CD14-positive monocyte (primary cell): ENCODE measurements around the gene MED29. TPM values are rescaled to one million over a fixed set of nuclear protein-coding genes. Genes with fewer than 3 reads are reported as not detected.
A peak's percentile ranks its signal among the peaks of the same experiment; 100 is the strongest.

Experiments
- DNase-seq, 3 donors: peaks; one replicate each; pipeline ENCODE4 v3.0.0-alpha.2; 2011 to 2022
- H2AFZ ChIP-seq: 2 replicates; pipeline ENCODE4 v1.6.0; 2012; ENCODE audit warnings: mild to moderate bottlenecking, low read depth, low read length, inconsistent platforms; ENCODE audit not compliant: insufficient read depth, poor library complexity, severe bottlenecking
- H3K27ac ChIP-seq, 2 donors: 1 replicate in 1 of 2; 2 replicates in 1 of 2; pipeline ENCODE4 v1.5.1; 2012 to 2013; ENCODE audit warnings: low read length in 2 of 2, control low read depth in 1 of 2, inconsistent platforms in 1 of 2, low read depth in 1 of 2, mild to moderate bottlenecking in 1 of 2
- H3K27me3 ChIP-seq, 2 donors: one replicate each; pipeline versions ENCODE4 v1.6.0 to v1.6.1; 2011 to 2013; ENCODE audit warnings: low read length in 2 of 2; ENCODE audit not compliant: control insufficient read depth in 2 of 2, insufficient read depth in 2 of 2
- H3K36me3 ChIP-seq, 2 donors: replicated peaks in 1 of 2; 1 replicate in 1 of 2; 2 replicates in 1 of 2; pipeline versions ENCODE4 v1.5.1 to v1.6.1; 2012 to 2013; ENCODE audit warnings: low read length in 2 of 2, control low read depth in 1 of 2, inconsistent platforms in 1 of 2, mild to moderate bottlenecking in 1 of 2; ENCODE audit not compliant: insufficient read depth in 2 of 2, control insufficient read depth in 1 of 2
- H3K4me1 ChIP-seq, 2 donors: 1 replicate in 1 of 2; 2 replicates in 1 of 2; pipeline versions ENCODE4 v1.5.1 to v1.6.1; 2012 to 2013; ENCODE audit warnings: low read length in 2 of 2, control low read depth in 1 of 2, inconsistent platforms in 1 of 2, mild to moderate bottlenecking in 1 of 2, moderate library complexity in 1 of 2; ENCODE audit not compliant: insufficient read depth in 2 of 2, control insufficient read depth in 1 of 2
- H3K4me2 ChIP-seq: replicated peaks from 2 replicates; pipeline ENCODE3; 2012; ENCODE audit warnings: low read length, moderate library complexity, mild to moderate bottlenecking; ENCODE audit not compliant: poor library complexity, severe bottlenecking; ENCODE audit errors: extremely low read depth
- H3K4me3 ChIP-seq, 3 experiments: fragments of 200-600 bp in 1 of 3; sonication (generic) in 1 of 3; replicated peaks in 1 of 3; 1 replicate in 2 of 3; 2 replicates in 1 of 3; pipeline ENCODE4 v1.5.1; 2011 to 2013; ENCODE audit warnings: low read length in 3 of 3, mild to moderate bottlenecking in 3 of 3, control low read depth in 2 of 3, low read depth in 2 of 3, inconsistent platforms in 1 of 3, moderate library complexity in 1 of 3
- H3K79me2 ChIP-seq: 2 replicates; pipeline ENCODE4 v1.6.0; 2012; ENCODE audit warnings: mild to moderate bottlenecking, control low read depth, inconsistent platforms, low read length, moderate library complexity; ENCODE audit not compliant: insufficient read depth
- H3K9ac ChIP-seq: 2 replicates; pipeline ENCODE4 v1.6.0; 2017; ENCODE audit warnings: low read length, mild to moderate bottlenecking; ENCODE audit not compliant: insufficient read depth, poor library complexity, severe bottlenecking
- H3K9me3 ChIP-seq, 2 donors: replicated peaks in 1 of 2; 1 replicate in 1 of 2; 2 replicates in 1 of 2; pipeline versions ENCODE4 v1.5.1 to v1.6.1; 2012 to 2013; ENCODE audit warnings: low read length in 2 of 2, control low read depth in 1 of 2; ENCODE audit not compliant: control insufficient read depth in 1 of 2, insufficient read depth in 1 of 2
- H4K20me1 ChIP-seq: 2 replicates; pipeline ENCODE4 v1.6.0; 2012; ENCODE audit warnings: mild to moderate bottlenecking, low read length, control low read depth, moderate library complexity; ENCODE audit not compliant: insufficient read depth
- H3K27ac Mint-ChIP-seq, 7 donors: one replicate each; pipeline ENCODE4 v1.8.0; 2020; ENCODE audit warnings: mild to moderate bottlenecking in 7 of 7, mixed read lengths in 7 of 7, moderate library complexity in 6 of 7, inconsistent platforms in 2 of 7
- H3K27me3 Mint-ChIP-seq, 3 donors: one replicate each; pipeline ENCODE4 v1.8.0; 2021 to 2022; ENCODE audit warnings: low read depth in 3 of 3, mild to moderate bottlenecking in 3 of 3, mixed read lengths in 3 of 3, moderate library complexity in 3 of 3, inconsistent platforms in 1 of 3
- H3K36me3 Mint-ChIP-seq, 2 donors: one replicate each; pipeline ENCODE4 v1.8.0; 2020; ENCODE audit warnings: mixed read lengths in 2 of 2, inconsistent platforms in 1 of 2, mild to moderate bottlenecking in 1 of 2
- H3K4me1 Mint-ChIP-seq: one replicate; pipeline ENCODE4 v1.8.0; 2020; ENCODE audit warnings: mild to moderate bottlenecking, mixed read lengths
- H3K4me3 Mint-ChIP-seq, 2 donors: one replicate each; pipeline ENCODE4 v1.8.0; 2020; ENCODE audit warnings: mild to moderate bottlenecking in 2 of 2, mixed read lengths in 2 of 2, moderate library complexity in 1 of 2
- H3K9me3 Mint-ChIP-seq, 7 donors: one replicate each; pipeline ENCODE4 v1.8.0; 2020 to 2022; ENCODE audit warnings: mixed read lengths in 7 of 7, mild to moderate bottlenecking in 6 of 7, moderate library complexity in 6 of 7, inconsistent platforms in 2 of 7
- WGBS: methylation state at CpG from one replicate; pipeline ENCODE4 v1.1.5; 2013; ENCODE audit warnings: missing lambda C conversion rate; ENCODE audit not compliant: insufficient coverage; 5-methylcytosine and 5-hydroxymethylcytosine counted together
- intact Hi-C, 2 donors: fragments of 100-400 bp; cut with micrococcal nuclease; formaldehyde crosslinking; loops; one replicate each; pipeline versions ENCODE4 v1.15.0 to v1.15.1; 2023
- polyA plus RNA-seq, 3 donors: library from polyadenylated mRNA; depleted of rRNA in 1 of 3; unstranded in 2 of 3; stranded (reverse) in 1 of 3; fragments of 300-500 nt in 2 of 3; fragments of >200 nt in 1 of 3; fragmentation: Illumina TruSeq in 2 of 3; gene quantifications; 1 replicate in 2 of 3; 2 replicates in 1 of 3; pipeline ENCODE4 v1.2.3, GENCODE V29; 2012 to 2021
- TF ChIP-seq, protein P1 (sequence below): fragments of 200-600 bp; IDR thresholded peaks from one replicate; pipeline ENCODE4 v1.8.0; 2022; ENCODE audit warnings: antibody characterized with exemption, mild to moderate bottlenecking

MED29 gene
- polyA plus RNA-seq, 3 donors = 35.8 to 38.2 (median 37.0) TPM

DNA sequence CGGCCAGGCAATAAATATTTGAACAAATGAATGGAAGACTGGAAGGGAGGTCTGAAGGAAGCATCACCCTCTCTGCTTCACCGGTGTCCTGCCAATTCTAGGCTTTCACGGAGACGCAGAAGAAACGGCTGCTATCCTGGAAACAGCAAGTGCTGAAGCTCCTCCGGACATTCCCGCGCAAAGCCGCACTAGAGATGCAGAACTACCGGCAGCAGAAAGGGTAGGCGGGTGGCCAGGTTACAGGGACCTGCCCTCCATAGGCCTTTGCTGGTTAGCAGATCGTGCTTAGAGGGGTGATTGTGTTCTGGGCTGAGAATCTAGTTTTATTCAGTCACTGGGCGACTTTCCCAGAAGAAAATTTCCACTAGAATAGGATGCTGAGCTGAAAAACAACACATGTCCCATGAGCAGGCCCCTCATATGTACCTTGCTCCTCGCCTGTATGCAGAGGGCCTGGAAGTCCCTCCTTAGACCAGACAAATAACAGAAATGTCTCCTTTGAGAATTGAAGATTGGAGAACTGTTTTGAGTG lies 11.2 kb upstream of the MED29 start:
- DNase-seq = no peak
- peaks cover 89 to 100% of the 10 kb centered on the region in 2 donors for H3K36me3 ChIP-seq
- no peak overlapping the region for H3K4me3 ChIP-seq
- Mint-ChIP-seq H3K4me3 (no peak overlapping the region), H3K4me1 (no peaks in the 10 kb centered on the region), H3K9me3 (no peaks in the 10 kb centered on the region), H3K27me3 (peaks cover 0 to 1% (median 0%) of the 10 kb centered on the region in 3 donors), H3K27ac (peak overlapping the region in 1 of 7 donors; percentile 67), H3K36me3 (peaks cover 92 to 94% of the 10 kb centered on the region in 2 donors)
- WGBS = 96% methylated on average over 10 of the region's 14 CpGs
- no peak overlapping the region for H3K27ac ChIP-seq
- no peaks in the 10 kb centered on the region for H4K20me1 ChIP-seq
- no peaks in the 10 kb centered on the region for H3K4me1 ChIP-seq
- H3K4me2 ChIP-seq = no peak overlapping the region
- H3K9ac ChIP-seq = no peak overlapping the region
- no peak overlapping the region for H2AFZ ChIP-seq
- TF ChIP-seq, protein P1, sequence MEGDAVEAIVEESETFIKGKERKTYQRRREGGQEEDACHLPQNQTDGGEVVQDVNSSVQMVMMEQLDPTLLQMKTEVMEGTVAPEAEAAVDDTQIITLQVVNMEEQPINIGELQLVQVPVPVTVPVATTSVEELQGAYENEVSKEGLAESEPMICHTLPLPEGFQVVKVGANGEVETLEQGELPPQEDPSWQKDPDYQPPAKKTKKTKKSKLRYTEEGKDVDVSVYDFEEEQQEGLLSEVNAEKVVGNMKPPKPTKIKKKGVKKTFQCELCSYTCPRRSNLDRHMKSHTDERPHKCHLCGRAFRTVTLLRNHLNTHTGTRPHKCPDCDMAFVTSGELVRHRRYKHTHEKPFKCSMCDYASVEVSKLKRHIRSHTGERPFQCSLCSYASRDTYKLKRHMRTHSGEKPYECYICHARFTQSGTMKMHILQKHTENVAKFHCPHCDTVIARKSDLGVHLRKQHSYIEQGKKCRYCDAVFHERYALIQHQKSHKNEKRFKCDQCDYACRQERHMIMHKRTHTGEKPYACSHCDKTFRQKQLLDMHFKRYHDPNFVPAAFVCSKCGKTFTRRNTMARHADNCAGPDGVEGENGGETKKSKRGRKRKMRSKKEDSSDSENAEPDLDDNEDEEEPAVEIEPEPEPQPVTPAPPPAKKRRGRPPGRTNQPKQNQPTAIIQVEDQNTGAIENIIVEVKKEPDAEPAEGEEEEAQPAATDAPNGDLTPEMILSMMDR = no peak
- no peaks in the 10 kb centered on the region for H3K27me3 ChIP-seq
- no peaks in the 10 kb centered on the region for H3K79me2 ChIP-seq
- H3K9me3 ChIP-seq = no peaks in the 10 kb centered on the region
- intact Hi-C loops = loop anchor here in 1 of 2 donors (5.0 kb wide), 1 partner anchor 33 kb away; no protein-coding TSS in a partner anchor

DNA sequence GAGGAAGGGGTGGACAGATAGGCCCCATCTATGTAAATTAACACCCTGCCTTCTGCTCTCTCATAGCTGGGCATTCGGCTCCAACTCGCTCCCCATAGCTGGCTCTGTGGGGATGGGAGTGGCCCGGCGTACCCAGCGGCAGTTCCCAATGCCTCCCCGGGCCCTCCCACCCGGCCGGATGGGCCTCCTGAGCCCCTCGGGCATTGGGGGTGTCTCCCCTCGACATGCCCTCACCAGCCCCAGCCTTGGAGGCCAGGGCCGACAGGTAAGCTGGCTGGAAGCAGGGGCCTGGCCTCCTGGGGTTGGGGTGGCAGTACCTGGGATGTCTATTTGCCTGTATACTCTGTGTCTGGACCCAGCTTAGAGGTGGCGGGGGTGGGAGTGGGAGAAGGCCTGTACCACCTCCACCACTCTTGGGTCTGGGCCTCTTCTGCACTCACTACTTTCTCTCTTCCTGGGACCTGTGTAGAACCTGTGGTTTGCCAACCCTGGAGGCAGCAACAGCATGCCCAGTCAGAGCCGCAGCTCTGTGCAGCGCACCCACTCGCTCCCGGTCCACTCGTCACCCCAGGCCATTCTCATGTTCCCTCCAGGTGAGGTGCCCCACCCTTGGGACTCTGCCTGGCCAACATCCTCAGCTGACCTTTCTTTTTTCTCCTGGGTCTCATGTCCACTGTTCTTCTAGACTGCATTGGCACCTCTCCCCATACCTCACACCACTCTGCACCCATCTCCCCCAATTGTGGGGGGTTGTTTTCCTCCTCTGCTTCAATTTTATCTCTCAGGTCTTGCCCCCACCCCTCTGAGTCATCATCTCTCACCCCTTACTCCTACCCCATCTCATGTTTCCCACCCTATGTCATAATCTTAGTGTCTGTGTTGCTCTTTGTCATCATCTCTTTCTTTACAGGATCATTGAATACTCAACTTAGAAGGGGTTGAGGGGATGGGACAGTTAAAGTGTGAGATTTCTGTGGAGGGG lies 10.4 kb upstream of the MED29 start:
- H3K9me3 ChIP-seq = no peaks in the 10 kb centered on the region
- peaks cover 92 to 94% of the 10 kb centered on the region in 2 donors for H3K36me3 Mint-ChIP-seq
- H3K4me1 Mint-ChIP-seq = peaks cover 2% of the 10 kb centered on the region
- no peak overlapping the region for H3K9ac ChIP-seq
- H3K27me3 Mint-ChIP-seq = peaks cover 0 to 1% (median 0%) of the 10 kb centered on the region in 3 donors
- H3K27me3 ChIP-seq = no peaks in the 10 kb centered on the region
- 98% methylated on average over 5 of the region's 17 CpGs for WGBS
- intact Hi-C loops = loop anchor here in 1 of 2 donors (5.0 kb wide), 1 partner anchor 34 kb away; no protein-coding TSS in a partner anchor
- H3K36me3 ChIP-seq = peaks cover 89 to 100% of the 10 kb centered on the region in 2 donors
- H4K20me1 ChIP-seq = peaks cover 6% of the 10 kb centered on the region
- TF ChIP-seq, protein P1 = no peak
- no peak overlapping the region for H3K4me3 Mint-ChIP-seq
- no peaks in the 10 kb centered on the region for H3K4me1 ChIP-seq
- DNase-seq = no peak
- H3K9me3 Mint-ChIP-seq = no peaks in the 10 kb centered on the region
- no peak overlapping the region for H3K4me3 ChIP-seq
- no peak overlapping the region for H3K27ac ChIP-seq
- no peak overlapping the region for H3K4me2 ChIP-seq
- peak overlapping the region in 3 of 7 donors; percentile 14 to 67 (median 44) for H3K27ac Mint-ChIP-seq
- no peak overlapping the region for H2AFZ ChIP-seq
- no peaks in the 10 kb centered on the region for H3K79me2 ChIP-seq
